Osteoblast (primary cell): ENCODE results near the gene SLC5A4. TPM values are rescaled to one million over a fixed set of nuclear protein-coding genes. Genes with fewer than 3 reads are reported as not detected.

Experiments
- DNase-seq: peaks from one replicate; pipeline ENCODE4 v3.0.0; 2011; ENCODE audit warnings: low spot score, mixed read lengths; ENCODE audit not compliant: insufficient read length; ENCODE audit errors: missing footprints
- H2AFZ ChIP-seq: 2 replicates; pipeline ENCODE4 v1.6.0; 2011; ENCODE audit warnings: mild to moderate bottlenecking, low read length
- H3K27ac ChIP-seq: 2 replicates; pipeline ENCODE4 v1.5.1; 2011; ENCODE audit warnings: mild to moderate bottlenecking, low read depth, low read length, moderate library complexity
- H3K27me3 ChIP-seq: 2 replicates; pipeline ENCODE4 v1.6.0; 2012; ENCODE audit warnings: mild to moderate bottlenecking, control low read depth, inconsistent platforms, low read length, moderate library complexity; ENCODE audit not compliant: insufficient read depth
- H3K36me3 ChIP-seq: 2 replicates; pipeline ENCODE4 v1.5.1; 2011; ENCODE audit warnings: mild to moderate bottlenecking, low read length, control low read depth, moderate library complexity; ENCODE audit not compliant: insufficient read depth
- H3K4me1 ChIP-seq: 2 replicates; pipeline ENCODE4 v1.5.1; 2011; ENCODE audit warnings: mild to moderate bottlenecking, low read length, control low read depth, moderate library complexity; ENCODE audit not compliant: insufficient read depth
- H3K4me2 ChIP-seq: 2 replicates; pipeline ENCODE4 v1.6.0; 2011; ENCODE audit warnings: mild to moderate bottlenecking, low read length; ENCODE audit not compliant: insufficient read depth
- H3K4me3 ChIP-seq: fragments of 200-600 bp; sonication (generic); 3 replicates; pipeline ENCODE4 v1.5.1; 2012; ENCODE audit warnings: mild to moderate bottlenecking, low read length, inconsistent platforms; ENCODE audit not compliant: insufficient read depth
- H3K79me2 ChIP-seq: 2 replicates; pipeline ENCODE4 v1.6.0; 2012; ENCODE audit warnings: mild to moderate bottlenecking, low read length, control low read depth, inconsistent platforms; ENCODE audit not compliant: insufficient read depth
- H3K9me3 ChIP-seq: 2 replicates; pipeline ENCODE4 v1.5.1; 2011; ENCODE audit warnings: low read depth, low read length, control low read depth
- H4K20me1 ChIP-seq: 2 replicates; pipeline ENCODE4 v1.6.0; 2012; ENCODE audit warnings: mild to moderate bottlenecking, low read length, control low read depth; ENCODE audit not compliant: insufficient read depth
- total RNA-seq: library from RNA; depleted of rRNA; stranded (reverse); fragments of >200 nt; gene quantifications from 2 replicates; pipeline ENCODE4 v1.2.3, GENCODE V29; 2012
- TF ChIP-seq, protein P1 (sequence below): IDR thresholded peaks from 2 replicates; pipeline ENCODE4 v1.5.1; 2011; ENCODE audit warnings: mild to moderate bottlenecking, low read depth, low read length, moderate library complexity; ENCODE audit errors: extremely low read depth

The SLC5A4 gene
- total RNA-seq, 1 donor: not detected

DNA sequence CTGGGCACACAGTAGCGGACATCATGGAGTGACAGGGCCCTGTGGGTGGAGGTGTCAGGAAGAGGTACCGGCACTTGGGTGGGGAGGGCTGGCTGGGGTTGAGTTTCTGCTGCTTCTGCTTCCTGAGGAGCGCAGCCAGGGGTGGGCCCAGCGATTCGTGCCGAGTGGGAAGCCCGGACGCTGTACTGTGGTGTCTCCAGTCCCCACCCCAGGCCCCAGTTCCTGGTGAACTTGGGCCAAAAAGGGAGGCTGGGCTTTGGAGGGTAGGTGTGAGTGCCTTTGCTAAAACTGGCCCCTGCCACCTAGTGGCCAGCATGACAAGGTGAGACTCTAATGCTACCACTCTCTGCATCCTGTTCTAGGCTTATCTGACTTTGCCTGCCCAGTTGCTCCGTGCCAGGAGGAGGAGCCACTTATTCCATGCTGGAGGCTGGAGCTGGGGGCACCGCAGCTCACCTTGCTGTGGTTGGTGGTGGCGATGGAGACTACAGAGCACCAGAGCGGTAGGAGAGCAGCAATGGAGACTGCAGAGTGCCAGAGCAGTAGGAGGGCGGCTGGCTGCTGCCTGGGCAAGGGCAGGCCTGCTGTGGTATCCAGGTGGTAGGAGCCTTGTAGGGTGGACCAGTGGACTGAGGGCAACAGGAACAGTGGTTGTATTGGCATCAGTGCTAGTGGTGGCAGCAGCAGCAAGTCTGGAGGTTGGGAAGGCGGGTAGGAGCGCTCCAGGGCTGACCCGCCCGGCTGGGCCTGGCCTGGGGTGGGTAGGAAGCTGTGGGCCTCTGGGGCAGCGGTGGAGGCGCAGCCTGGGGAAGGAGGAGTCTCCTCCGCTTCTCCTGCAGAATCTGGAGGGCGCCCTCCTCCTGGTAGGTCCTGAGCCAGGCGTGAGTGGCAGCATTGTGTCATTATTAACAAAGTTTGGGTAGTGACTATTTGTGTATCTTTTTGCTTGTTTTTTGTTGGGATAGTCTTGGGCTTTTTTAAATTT, 48.1 kb downstream of the SLC5A4 start:
- peak; percentile 72 for DNase-seq
- peaks cover 3% of the 10 kb centered on the region for H4K20me1 ChIP-seq
- no peaks in the 10 kb centered on the region for H3K9me3 ChIP-seq
- H3K27me3 ChIP-seq: peaks cover 24% of the 10 kb centered on the region
- no peak overlapping the region for H3K27ac ChIP-seq
- no peak overlapping the region for H2AFZ ChIP-seq
- H3K4me1 ChIP-seq: peaks cover 3% of the 10 kb centered on the region
- no peaks in the 10 kb centered on the region for H3K36me3 ChIP-seq
- no peak overlapping the region for H3K4me3 ChIP-seq
- no peaks in the 10 kb centered on the region for H3K79me2 ChIP-seq
- TF ChIP-seq, protein P1, sequence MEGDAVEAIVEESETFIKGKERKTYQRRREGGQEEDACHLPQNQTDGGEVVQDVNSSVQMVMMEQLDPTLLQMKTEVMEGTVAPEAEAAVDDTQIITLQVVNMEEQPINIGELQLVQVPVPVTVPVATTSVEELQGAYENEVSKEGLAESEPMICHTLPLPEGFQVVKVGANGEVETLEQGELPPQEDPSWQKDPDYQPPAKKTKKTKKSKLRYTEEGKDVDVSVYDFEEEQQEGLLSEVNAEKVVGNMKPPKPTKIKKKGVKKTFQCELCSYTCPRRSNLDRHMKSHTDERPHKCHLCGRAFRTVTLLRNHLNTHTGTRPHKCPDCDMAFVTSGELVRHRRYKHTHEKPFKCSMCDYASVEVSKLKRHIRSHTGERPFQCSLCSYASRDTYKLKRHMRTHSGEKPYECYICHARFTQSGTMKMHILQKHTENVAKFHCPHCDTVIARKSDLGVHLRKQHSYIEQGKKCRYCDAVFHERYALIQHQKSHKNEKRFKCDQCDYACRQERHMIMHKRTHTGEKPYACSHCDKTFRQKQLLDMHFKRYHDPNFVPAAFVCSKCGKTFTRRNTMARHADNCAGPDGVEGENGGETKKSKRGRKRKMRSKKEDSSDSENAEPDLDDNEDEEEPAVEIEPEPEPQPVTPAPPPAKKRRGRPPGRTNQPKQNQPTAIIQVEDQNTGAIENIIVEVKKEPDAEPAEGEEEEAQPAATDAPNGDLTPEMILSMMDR: peak; percentile 51
- H3K4me2 ChIP-seq: no peak overlapping the region

DNA sequence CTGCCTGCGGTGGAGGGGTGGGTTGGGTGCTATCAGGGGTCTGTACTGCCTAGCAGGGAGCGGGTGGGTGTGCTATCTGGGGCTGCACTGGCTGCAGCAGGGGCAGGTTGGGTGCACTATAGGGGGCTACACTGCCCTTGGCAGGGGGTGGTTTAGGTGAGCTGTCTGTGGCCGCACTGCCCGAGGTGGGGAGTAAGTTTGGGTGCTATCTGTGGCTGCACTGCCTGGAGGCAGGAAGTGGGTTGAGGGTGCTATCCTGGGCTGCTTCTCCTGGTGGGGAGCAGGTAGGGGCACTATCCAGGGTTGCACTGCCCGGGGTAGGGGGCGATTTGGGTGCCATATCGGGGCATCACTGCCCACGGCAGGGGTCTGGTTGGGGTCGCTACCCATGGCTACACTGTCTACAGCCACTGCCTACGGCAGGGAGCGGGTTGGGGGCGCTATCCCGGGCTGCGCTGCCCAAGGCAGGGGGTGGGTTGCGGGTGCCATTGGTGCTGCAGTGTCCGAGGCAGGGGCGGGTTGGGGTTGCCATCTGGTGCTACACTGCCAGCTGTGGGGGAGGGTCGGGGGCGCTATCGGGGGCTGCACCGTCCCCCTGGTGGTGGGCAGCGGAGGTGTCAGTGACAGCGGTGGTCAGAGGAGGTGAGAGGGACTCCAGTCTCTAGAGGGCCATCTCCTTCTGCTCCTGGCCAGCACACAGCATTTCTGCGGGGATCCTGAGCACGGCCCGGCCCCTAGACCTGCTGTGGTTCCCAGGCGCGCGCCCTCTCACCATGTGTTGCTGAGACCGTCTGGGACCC, 49.0 kb downstream of the SLC5A4 start:
- Histone ChIP-seq H2AFZ (no peak overlapping the region), H3K4me2 (no peak overlapping the region), H3K9me3 (no peaks in the 10 kb centered on the region), H3K79me2 (no peaks in the 10 kb centered on the region), H3K4me3 (no peak overlapping the region), H3K4me1 (peaks cover 3% of the 10 kb centered on the region), H3K27me3 (peaks cover 26% of the 10 kb centered on the region), H3K36me3 (no peaks in the 10 kb centered on the region), H4K20me1 (peaks cover 3% of the 10 kb centered on the region), H3K27ac (no peak overlapping the region)
- peak; percentile 53 for DNase-seq
- TF ChIP-seq, protein P1: no peak

DNA sequence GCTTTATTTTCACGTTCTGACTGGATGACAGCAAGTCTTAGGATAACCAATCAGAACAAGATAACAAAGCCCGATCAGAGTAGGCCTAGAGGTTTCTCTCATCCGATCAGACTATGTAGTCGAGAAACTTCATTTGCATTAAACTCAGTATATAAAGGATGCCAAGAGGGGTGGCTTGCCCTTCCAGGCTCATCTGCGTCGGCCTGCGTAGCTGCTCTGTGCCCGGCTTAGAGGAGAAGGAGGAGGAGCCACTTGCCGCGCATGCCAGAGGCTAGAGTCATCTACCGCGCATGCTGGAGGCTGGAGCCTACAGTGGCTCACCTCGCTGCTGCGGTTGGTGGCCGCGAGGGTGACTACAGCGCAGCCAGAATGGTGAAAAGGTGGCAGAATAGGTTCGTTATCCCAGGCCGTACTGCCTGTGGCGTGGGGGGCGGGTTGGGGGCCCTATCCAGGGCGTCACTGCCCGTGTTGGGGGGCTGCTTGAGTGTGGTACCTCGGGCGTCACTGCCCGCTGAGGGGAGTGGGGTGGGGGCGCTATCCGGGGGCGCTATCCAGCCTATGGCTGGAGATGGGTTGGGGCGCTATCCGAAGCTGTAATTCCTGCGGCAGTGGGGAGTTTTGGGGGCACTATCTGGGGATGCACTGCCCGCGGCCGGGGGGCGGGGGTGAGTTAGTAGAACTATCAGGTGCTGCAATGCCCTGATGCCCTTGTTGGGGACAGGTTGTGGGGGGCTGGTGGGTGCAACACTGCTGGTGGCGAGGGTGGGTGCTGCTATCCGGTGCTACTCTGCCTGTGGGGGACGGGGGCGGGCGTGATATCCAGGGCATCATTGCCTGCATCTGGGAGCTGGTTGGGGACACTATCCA, 50.1 kb downstream of the SLC5A4 start, which contains the start of gene RFPL2:
Gene RFPL2 (minus strand): TSS at position 218 of the 867 bp plus-strand sequence. CDS start 2,622 bp downstream, outside the sequence.
- H3K9me3 ChIP-seq: no peaks in the 10 kb centered on the region
- H4K20me1 ChIP-seq: peaks cover 3% of the 10 kb centered on the region
- TF ChIP-seq, protein P1: no peak
- H3K79me2 ChIP-seq: no peaks in the 10 kb centered on the region
- peak within 1 kb of the TSS; percentile 67 for H3K4me2 ChIP-seq
- no peak within 1 kb of the TSS for H3K27ac ChIP-seq
- peak within 1 kb of the TSS; percentile 51 for H2AFZ ChIP-seq
- peak within 1 kb of the TSS; percentile 56 for H3K4me3 ChIP-seq
- peak; percentile 83 for DNase-seq
- H3K27me3 ChIP-seq: peaks cover 26% of the 10 kb centered on the region
- peaks cover 3% of the 10 kb centered on the region for H3K4me1 ChIP-seq
- no peaks in the 10 kb centered on the region for H3K36me3 ChIP-seq
